Calu3 (cell line): ENCODE measurements around the gene LSAMP. TPM values are rescaled to one million over a fixed set of nuclear protein-coding genes. Genes with fewer than 3 reads are reported as not detected.

ENCODE experiments used
- BruUV-seq: library from RNA; stranded (reverse); fragments of 400-500 nt; replicated peaks from 2 replicates; lab custom pipeline; 2021; lab: Mats Ljungman, UMichigan
- CTCF ChIA-PET: fragments of 300-600 bp; sonication (Branson Sonifier 250); formaldehyde crosslinking; loops from one replicate; lab custom pipeline; 2022; ENCODE audit warnings: antibody characterized with exemption; lab: Charles Lee
- DNase-seq: peaks from one replicate; pipeline ENCODE4 v3.0.0; 2022
- H3K27ac Mint-ChIP-seq: one replicate; pipeline ENCODE4 v1.8.0; 2022; ENCODE audit warnings: mixed read lengths; ENCODE audit not compliant: unreplicated experiment
- H3K27me3 Mint-ChIP-seq: one replicate; pipeline ENCODE4 v1.8.0; 2022; ENCODE audit warnings: mixed read lengths; ENCODE audit not compliant: unreplicated experiment
- H3K36me3 Mint-ChIP-seq: one replicate; pipeline ENCODE4 v1.8.0; 2022; ENCODE audit warnings: mild to moderate bottlenecking, moderate library complexity, mixed read lengths; ENCODE audit not compliant: insufficient read depth, unreplicated experiment
- H3K4me1 Mint-ChIP-seq: one replicate; pipeline ENCODE4 v1.8.0; 2022; ENCODE audit warnings: mild to moderate bottlenecking, low read depth, mixed read lengths; ENCODE audit not compliant: unreplicated experiment
- H3K4me3 Mint-ChIP-seq: one replicate; pipeline ENCODE4 v1.8.0; 2022; ENCODE audit warnings: mild to moderate bottlenecking, low read depth, moderate library complexity, mixed read lengths; ENCODE audit not compliant: unreplicated experiment
- H3K9me3 Mint-ChIP-seq: one replicate; pipeline ENCODE4 v1.8.0; 2022; ENCODE audit warnings: low read depth, mixed read lengths; ENCODE audit not compliant: unreplicated experiment
- CTCF ChIP-seq: fragments of 200-600 bp; IDR thresholded peaks from one replicate; pipeline ENCODE4 v1.8.0; 2022; ENCODE audit warnings: antibody characterized with exemption; ENCODE audit not compliant: unreplicated experiment
- intact Hi-C: fragments of 100-400 bp; cut with micrococcal nuclease; formaldehyde crosslinking; loops from one replicate; pipeline ENCODE4 v1.10.0; 2022; ENCODE audit not compliant: unreplicated experiment
- total RNA-seq: library from RNA; stranded (reverse); gene quantifications from 2 replicates; pipeline ENCODE4 v1.2.3, GENCODE V29; 2022

Gene LSAMP
- total RNA-seq, 1 experiment from 2014 or later: 0.90 TPM

- Mint-ChIP-seq H3K36me3 (no peaks in the 10 kb centered on the region), H3K4me1 (peaks cover 11% of the 10 kb centered on the region), H3K4me3 (no peak overlapping the region), H3K9me3 (no peaks in the 10 kb centered on the region), H3K27ac (no peak overlapping the region), H3K27me3 (no peaks in the 10 kb centered on the region)
- CTCF ChIA-PET: no interaction called here
- intact Hi-C loops: no loop called here
- DNase-seq: no peak
- TF ChIP-seq CTCF: no peak
- BruUV-seq: no TSS peak
These were observed 70.4 kb downstream of the LSAMP start for GRCh38 chr3:116374901-116375300.

GRCh38 chr3:116367761-116368395, 77.4 kb downstream of the LSAMP start:
- intact Hi-C loops: no loop called here
- H3K36me3 Mint-ChIP-seq: no peaks in the 10 kb centered on the region
- no TSS peak for BruUV-seq
- CTCF ChIA-PET: no interaction called here
- H3K4me1 Mint-ChIP-seq: no peaks in the 10 kb centered on the region
- H3K27me3 Mint-ChIP-seq: no peaks in the 10 kb centered on the region
- no peaks in the 10 kb centered on the region for H3K9me3 Mint-ChIP-seq
- TF ChIP-seq CTCF: no peak
- DNase-seq: no peak
- no peak overlapping the region for H3K27ac Mint-ChIP-seq
- H3K4me3 Mint-ChIP-seq: no peak overlapping the region

- Mint-ChIP-seq H3K27me3 (no peaks in the 10 kb centered on the region), H3K4me3 (no peak overlapping the region), H3K4me1 (peaks cover 11% of the 10 kb centered on the region), H3K27ac (no peak overlapping the region), H3K36me3 (no peaks in the 10 kb centered on the region), H3K9me3 (no peaks in the 10 kb centered on the region)
- intact Hi-C loops: no loop called here
- TF ChIP-seq CTCF: no peak
- no TSS peak for BruUV-seq
- CTCF ChIA-PET: no interaction called here
- no peak for DNase-seq
These were observed 89.2 kb downstream of the LSAMP start for GRCh38 chr3:116356056-116356455.

- CTCF ChIA-PET: interaction anchor here (0.6 kb wide), 1 partner anchor 436 kb away, joined by 4 read pairs; no protein-coding TSS in a partner anchor
- TF ChIP-seq CTCF: no peak
- Mint-ChIP-seq H3K27me3 (no peaks in the 10 kb centered on the region), H3K9me3 (no peaks in the 10 kb centered on the region), H3K27ac (no peak overlapping the region), H3K4me1 (peaks cover 11% of the 10 kb centered on the region), H3K36me3 (no peaks in the 10 kb centered on the region), H3K4me3 (no peak overlapping the region)
- BruUV-seq: no TSS peak
- no peak for DNase-seq
- intact Hi-C loops: no loop called here
These were observed 90.9 kb downstream of the LSAMP start for GRCh38 chr3:116354382-116354781.
